CD1c-positive myeloid dendritic cell (primary cell): ENCODE measurements around the gene PRRC2B.
"Not testable (repeated sequence)": the region's sequence is repeated elsewhere in the genome, so short reads cannot be mapped to it uniquely, and the experiment has no call there.

ENCODE experiments used
- DNase-seq: peaks from one replicate; pipeline ENCODE4 v3.0.0-alpha.2; 2016; ENCODE audit errors: extremely low spot score

PRRC2B gene

GRCh38 chr9:131393622-131394463 is at the start of gene PRRC2B:
PRRC2B (plus strand) TSS chr9:131394086; CDS start chr9:131430145, 36,059 bp downstream.
- peak; percentile 84 for DNase-seq

GRCh38 chr9:131344931-131345535 is 48.9 kb upstream of the PRRC2B start:
- not testable (repeated sequence) for DNase-seq

GRCh38 chr9:131346559-131346958 is 47.3 kb upstream of the PRRC2B start:
- no peak for DNase-seq

GRCh38 chr9:131347376-131348020 is 46.4 kb upstream of the PRRC2B start:
- no peak for DNase-seq

GRCh38 chr9:131348631-131349521 is 45.0 kb upstream of the PRRC2B start:
- DNase-seq = no peak

GRCh38 chr9:131349522-131349880 is 44.4 kb upstream of the PRRC2B start:
- no peak for DNase-seq

GRCh38 chr9:131349881-131350563 is 43.9 kb upstream of the PRRC2B start:
- peak; percentile 82 for DNase-seq

- DNase-seq = peak; percentile 85
These were observed 37.4 kb upstream of the PRRC2B start for GRCh38 chr9:131356479-131356878.

- no peak for DNase-seq
These were observed 35.3 kb upstream of the PRRC2B start for GRCh38 chr9:131358556-131358955.

GRCh38 chr9:131361202-131361833 is 32.6 kb upstream of the PRRC2B start:
- DNase-seq = peak; percentile 30

GRCh38 chr9:131365546-131365945 is 28.3 kb upstream of the PRRC2B start:
- DNase-seq = no peak

GRCh38 chr9:131366761-131367401 is 27.0 kb upstream of the PRRC2B start:
- DNase-seq = no peak

GRCh38 chr9:131367450-131367849 is 26.4 kb upstream of the PRRC2B start:
- DNase-seq = no peak

- DNase-seq = no peak
These were observed 23.2 kb upstream of the PRRC2B start for GRCh38 chr9:131370638-131371037.

GRCh38 chr9:131372599-131372973 is 21.3 kb upstream of the PRRC2B start:
- DNase-seq = peak; percentile 31

- not testable (repeated sequence) for DNase-seq
These were observed 19.2 kb upstream of the PRRC2B start for GRCh38 chr9:131374638-131375037.

- no peak for DNase-seq
These were observed 14.8 kb upstream of the PRRC2B start for GRCh38 chr9:131379056-131379455.

GRCh38 chr9:131382850-131383729 is 10.8 kb upstream of the PRRC2B start:
- DNase-seq = no peak

GRCh38 chr9:131385296-131385695 is 8.6 kb upstream of the PRRC2B start:
- no peak for DNase-seq
